K562 (cell line): ENCODE measurements around the gene CACNA1E. TPM values are rescaled to one million over a fixed set of nuclear protein-coding genes. Genes with fewer than 3 reads are reported as not detected.

ENCODE experiments used
- BHLHE40 ChIP-seq: IDR thresholded peaks from 2 replicates; pipeline ENCODE4 v1.6.1; 2011; ENCODE audit warnings: low read length, improper control_type of control experiment
- CBX2 ChIP-seq: fragments of 200-600 bp; sonication (generic); IDR thresholded peaks from one replicate; pipeline ENCODE4 v1.6.1; 2012; ENCODE audit warnings: mild to moderate bottlenecking, low read length, inconsistent platforms; ENCODE audit not compliant: insufficient read depth, poor library complexity, severe bottlenecking
- CHD4 ChIP-seq: fragments of 200-600 bp; sonication (generic); IDR thresholded peaks from 3 replicates; pipeline ENCODE4 v1.6.1; 2012; ENCODE audit warnings: low read depth, mild to moderate bottlenecking, mixed read lengths, low read length, inconsistent platforms; ENCODE audit not compliant: insufficient read depth, insufficient replicate concordance, poor library complexity, severe bottlenecking
- E2F6 ChIP-seq, 2 experiments: IDR thresholded peaks; 2 replicates each; pipeline ENCODE4 v1.6.1; 2011; ENCODE audit warnings: borderline replicate concordance in 1 of 2, control low read depth in 1 of 2, low read depth in 1 of 2, low read length in 1 of 2, mild to moderate bottlenecking in 1 of 2, mixed read lengths in 1 of 2, moderate library complexity in 1 of 2; ENCODE audit not compliant: insufficient read depth in 1 of 2, insufficient read length in 1 of 2, poor library complexity in 1 of 2, severe bottlenecking in 1 of 2; ENCODE audit errors: extremely low read depth in 1 of 2
- HEY1 ChIP-seq: fragments of 250-450 bp; sonication (Bioruptor Pico); IDR thresholded peaks from 2 replicates; pipeline ENCODE4 v1.5.0; 2020; ENCODE audit warnings: mild to moderate bottlenecking, moderate library complexity, borderline replicate concordance
- HMBOX1 ChIP-seq: sonication (generic); IDR thresholded peaks from 2 replicates; pipeline ENCODE4 v1.6.1; 2016
- HOMEZ ChIP-seq: fragments of 250-450 bp; sonication (Bioruptor Pico); IDR thresholded peaks from 2 replicates; pipeline ENCODE4 v1.4.0; 2020; ENCODE audit warnings: mild to moderate bottlenecking, moderate library complexity
- KLF6 ChIP-seq: fragments of 250-450 bp; sonication (Bioruptor Pico); IDR thresholded peaks from 2 replicates; pipeline ENCODE4 v1.4.0; 2020; ENCODE audit warnings: mild to moderate bottlenecking, moderate library complexity, borderline replicate concordance
- REST ChIP-seq, 2 experiments: fragments of 450-650 bp; formaldehyde crosslinking in 1 of 2; IDR thresholded peaks; 2 replicates each; pipeline versions ENCODE4 v1.4.0 to v1.6.1; 2014 to 2020; ENCODE audit warnings: mild to moderate bottlenecking in 2 of 2, borderline replicate concordance in 1 of 2, low read depth in 1 of 2
- ZSCAN32 ChIP-seq: fragments of 450-650 bp; formaldehyde crosslinking; IDR thresholded peaks from 2 replicates; pipeline ENCODE4 v1.4.0; 2020; ENCODE audit warnings: mild to moderate bottlenecking, moderate library complexity
- polyA plus RNA-seq, 8 experiments: library from polyadenylated mRNA; depleted of rRNA in 4 of 8; stranded (reverse) in 5 of 8; unstranded in 3 of 8; fragments of >200 nt; fragmentation: Nextera tagmentation in 2 of 8; fragmentation: Illumina TruSeq in 1 of 8; extraction: Ambion mirVana in 2 of 8; extraction: Trizol in 1 of 8; gene quantifications; 2 replicates each; pipeline versions ENCODE4 v1.2.1 to v1.2.3, GENCODE V29; 2011 to 2014; ENCODE audit warnings: inconsistent platforms in 1 of 8, missing spikeins in 1 of 8
- total RNA-seq, 7 experiments: library from RNA; depleted of rRNA in 6 of 7; stranded (reverse); fragments of >200 nt in 6 of 7; fragmentation: Illumina TruSeq in 2 of 7; extraction: Trizol in 2 of 7; gene quantifications; 2 replicates each; pipeline versions ENCODE4 v1.2.1 to v1.2.3, GENCODE V29; 2011 to 2021; ENCODE audit warnings: low replicate concordance in 1 of 7
- TF ChIP-seq, protein P1 (sequence below): sonication (generic); formaldehyde crosslinking; IDR thresholded peaks from 2 replicates; pipeline ENCODE4 v1.8.0; 2022; ENCODE audit warnings: mild to moderate bottlenecking, missing genetic modification reagents

Gene CACNA1E
- total and polyA plus RNA-seq, 9 of the 15 experiments (the other 6 are each of a cell fraction or from before 2014, with no cell fraction given), result under 0.01 to 0.04 TPM; not detected in 7

GRCh38 chr1:181485287-181486097 lies 2.2 kb downstream of the CACNA1E start (continued):
- TF ChIP-seq HEY1, result no peak
- peak; percentile 34; the same call in 1 of the 2 replicates for TF ChIP-seq BHLHE40
- no peak for TF ChIP-seq HMBOX1
- TF ChIP-seq E2F6 (IDR thresholded peaks at IDR 0.05; ENCODE audit: borderline replicate concordance in 1 of 2, extremely low read depth in 1 of 2, insufficient read depth in 1 of 2, insufficient read length in 1 of 2, low read depth in 1 of 2, low read length in 1 of 2, poor library complexity in 1 of 2, severe bottlenecking in 1 of 2), result peak in 1 of 2 experiments; percentile 10
- no peak for TF ChIP-seq HOMEZ (CRISPR knock-in tag)
- TF ChIP-seq REST (IDR thresholded peaks at IDR 0.05; ENCODE audit: borderline replicate concordance), result peak; percentile 55; the same call in 1 of the 2 replicates
- no peak for TF ChIP-seq REST (CRISPR knock-in tag; IDR thresholded peaks at IDR 0.05; ENCODE audit: low read depth)
- TF ChIP-seq ZSCAN32 (CRISPR knock-in tag), result no peak
- no peak for TF ChIP-seq CBX2
- no peak for TF ChIP-seq CHD4
- TF ChIP-seq, protein P1, sequence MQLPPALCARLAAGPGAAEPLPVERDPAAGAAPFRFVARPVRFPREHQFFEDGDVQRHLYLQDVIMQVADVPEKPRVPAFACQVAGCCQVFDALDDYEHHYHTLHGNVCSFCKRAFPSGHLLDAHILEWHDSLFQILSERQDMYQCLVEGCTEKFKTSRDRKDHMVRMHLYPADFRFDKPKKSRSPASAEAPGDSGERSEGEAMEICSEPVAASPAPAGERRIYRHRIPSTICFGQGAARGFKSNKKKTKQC (CRISPR knock-in tag), result no peak
- TF ChIP-seq KLF6 (CRISPR knock-in tag), result no peak
